ENCODE measurements around the gene PTPRD.

The PTPRD gene

DNA sequence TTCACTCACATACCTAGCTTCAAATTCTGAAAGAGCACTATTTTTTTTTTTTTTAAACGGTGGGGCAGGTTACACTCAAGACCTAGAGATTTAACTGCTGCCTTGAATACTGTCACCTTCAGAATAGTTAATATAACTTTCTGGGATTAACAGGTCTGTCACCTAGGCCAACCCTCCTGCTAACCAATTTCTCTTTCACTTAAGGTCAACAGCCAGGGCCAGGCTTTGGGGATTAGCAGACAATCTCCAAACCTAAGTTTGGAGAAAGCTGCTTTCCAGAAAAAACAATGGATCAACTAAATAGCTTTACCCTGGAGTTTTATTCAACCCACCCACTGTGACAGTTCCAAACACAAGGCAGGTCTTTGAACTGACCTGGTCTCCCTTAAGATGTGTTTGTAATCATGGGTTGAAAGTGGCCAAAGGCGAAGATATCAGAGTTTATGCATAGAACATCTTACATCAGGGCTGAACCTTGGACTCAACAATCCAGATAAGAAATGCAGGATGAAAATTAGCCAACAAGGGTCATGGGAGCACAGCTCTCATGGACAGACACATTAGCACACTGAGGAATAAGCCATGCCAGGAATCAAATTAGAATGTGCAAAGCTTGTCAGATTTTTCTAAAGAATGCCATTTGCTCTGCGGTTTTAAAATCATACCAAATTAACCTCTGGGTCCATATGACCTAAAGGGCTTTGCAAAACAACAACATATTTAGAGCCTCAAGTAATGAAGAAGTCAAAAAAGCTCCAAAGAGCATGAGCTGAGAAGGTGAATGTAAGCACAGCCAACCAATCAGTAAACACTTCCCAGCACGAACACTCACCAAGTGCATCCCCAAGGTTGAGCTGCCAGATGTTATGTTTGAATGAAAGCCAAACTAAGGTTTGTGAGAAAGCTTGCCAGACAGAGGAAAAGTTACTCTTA is 2274.7 kb downstream of the PTPRD start:
- no peak for DNase-seq

DNA sequence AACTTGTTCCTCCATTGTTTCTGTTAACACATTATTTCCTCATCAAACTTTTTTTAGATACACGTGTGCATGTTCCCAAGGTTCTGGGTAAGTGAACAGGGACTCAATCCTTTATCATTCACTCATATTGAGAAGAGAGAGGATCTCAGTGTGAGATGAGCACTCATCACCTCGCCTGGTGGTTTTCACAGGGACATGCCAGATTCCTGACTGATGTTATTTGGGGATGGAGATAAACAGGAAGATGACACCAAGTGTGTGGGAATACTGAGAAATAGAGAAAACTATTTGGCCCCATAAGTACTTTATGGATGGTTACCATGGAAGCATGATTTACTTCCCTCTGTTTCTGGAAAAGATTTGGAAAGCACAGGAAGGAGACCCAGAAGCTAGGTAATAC is 2279.9 kb downstream of the PTPRD start:
- no peak for DNase-seq

DNA sequence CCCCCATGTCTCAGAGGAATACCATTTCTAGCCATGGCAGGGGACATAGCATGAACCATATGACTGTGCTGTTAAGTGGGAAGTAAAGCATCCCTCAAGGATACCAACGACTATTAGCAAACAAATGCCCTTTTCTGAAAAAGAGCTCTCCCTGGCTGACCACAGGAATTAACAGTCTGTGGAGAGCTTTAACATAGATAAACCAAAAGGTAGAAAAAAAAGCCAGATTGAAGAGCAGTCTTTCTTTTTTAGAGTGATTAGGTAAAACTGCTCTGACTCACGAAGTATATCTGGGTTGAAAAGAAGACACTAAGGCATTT is 2280.5 kb downstream of the PTPRD start:
- no peak for DNase-seq

DNA sequence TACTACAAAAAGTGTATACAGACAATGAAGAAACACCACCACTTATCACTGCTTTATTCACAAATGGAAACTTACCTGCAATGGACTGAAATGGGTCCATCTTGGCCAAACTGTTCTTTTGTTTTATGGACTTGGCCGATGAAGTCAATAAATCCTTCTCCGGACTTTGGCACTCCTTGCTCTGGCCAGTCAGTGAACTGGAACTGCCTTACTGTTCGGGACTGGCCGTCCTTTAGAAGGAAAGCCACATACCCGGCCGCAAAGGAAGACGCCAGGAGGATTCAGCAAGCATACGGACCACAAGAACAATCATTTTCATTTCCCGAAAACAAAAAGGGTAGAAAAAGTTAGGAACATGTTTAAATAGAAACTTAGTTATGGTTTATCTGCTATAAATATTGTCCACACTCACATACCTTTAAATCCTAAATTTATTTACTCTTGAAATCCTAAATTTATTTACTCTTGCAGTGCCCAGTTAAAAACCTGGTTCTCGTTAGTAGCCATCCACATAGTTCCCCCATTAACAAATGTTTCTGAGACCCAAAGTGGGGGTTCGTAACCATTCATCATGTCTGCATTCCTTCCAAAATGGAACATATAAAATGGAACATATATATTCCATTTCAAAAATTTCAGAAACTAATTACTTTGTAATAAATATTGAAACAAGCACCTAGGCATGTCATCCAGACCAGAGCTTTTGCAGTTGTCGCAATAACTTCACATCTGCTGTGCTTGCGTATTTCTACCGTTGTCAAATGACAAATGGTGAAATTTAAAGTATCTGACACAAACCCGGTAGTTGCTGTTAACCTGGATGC is 2281.1 kb downstream of the PTPRD start:
- DNase-seq = no peak

DNA sequence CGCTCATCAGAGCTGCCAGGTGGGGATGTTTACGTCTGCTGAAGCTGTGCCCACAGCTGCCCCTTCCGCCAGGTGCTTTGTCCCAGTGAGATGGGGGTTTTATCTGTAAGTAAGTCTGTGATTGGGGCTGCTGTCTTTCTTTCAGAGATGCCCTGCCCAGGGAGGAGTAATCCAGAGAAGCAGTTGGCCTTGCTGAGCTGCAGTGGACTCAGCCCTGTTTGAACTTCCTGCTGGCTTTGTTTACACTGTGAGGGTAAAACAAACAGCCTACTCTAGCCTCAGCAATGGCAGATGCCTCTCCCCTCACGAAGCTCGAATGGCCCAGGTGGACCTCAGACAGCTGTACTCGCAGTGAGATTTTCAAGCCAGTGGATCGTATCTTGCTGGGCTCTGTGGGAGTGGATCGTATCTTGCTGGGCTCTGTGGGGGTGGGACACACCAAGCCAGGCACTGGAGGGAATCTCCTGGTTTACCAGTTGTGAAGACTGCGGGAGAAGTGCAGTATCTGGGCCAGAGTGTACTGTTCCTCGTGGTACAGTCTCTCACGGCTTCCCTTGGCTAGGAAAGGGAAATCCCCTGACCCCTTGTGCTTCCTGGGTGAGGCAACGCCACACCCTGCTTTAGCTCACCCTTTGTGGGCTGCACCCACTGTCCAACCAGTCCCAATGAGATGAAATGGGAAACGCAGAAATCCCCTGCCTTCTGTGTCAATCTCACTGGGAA is 2283.1 kb downstream of the PTPRD start:
- peak; percentile 9 for DNase-seq

DNA sequence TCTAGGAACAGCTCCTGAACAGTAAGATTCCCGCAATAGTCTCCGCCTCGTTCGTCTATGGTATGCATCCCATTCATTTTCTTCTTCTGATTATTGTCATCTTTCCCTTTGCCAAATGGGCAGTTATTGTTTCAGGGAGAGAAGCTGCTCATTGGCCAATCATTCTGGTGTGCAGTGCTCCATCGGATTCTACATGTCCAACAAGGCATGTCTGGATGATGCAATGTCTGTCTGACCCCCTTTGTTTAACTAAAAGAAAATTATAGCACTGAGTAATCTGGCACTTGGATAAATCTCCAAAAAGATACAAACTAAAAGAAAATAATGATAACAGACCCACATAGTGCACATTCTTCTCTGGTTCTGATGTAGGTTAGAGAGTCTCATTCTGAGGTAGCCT is 2297.6 kb downstream of the PTPRD start:
- no peak for DNase-seq

DNA sequence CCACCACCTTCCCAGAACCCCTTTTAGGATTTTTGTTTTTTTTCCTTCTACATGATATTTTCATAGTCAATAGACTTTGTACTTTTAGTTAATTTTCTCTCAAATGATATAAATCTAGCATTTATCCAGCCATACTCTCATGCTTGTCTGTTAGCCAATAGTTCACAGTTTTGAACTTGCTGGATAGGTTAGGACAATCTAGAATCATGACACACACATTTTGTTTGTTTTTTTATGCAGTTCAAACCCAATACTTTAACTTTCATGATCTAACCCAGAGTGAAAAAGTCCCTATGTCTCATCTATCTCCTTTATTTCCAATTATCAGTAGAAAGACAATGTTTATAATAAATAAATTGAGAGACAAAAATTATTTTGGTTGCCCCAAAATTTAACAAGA is 2303.5 kb downstream of the PTPRD start:
- DNase-seq = no peak

DNA sequence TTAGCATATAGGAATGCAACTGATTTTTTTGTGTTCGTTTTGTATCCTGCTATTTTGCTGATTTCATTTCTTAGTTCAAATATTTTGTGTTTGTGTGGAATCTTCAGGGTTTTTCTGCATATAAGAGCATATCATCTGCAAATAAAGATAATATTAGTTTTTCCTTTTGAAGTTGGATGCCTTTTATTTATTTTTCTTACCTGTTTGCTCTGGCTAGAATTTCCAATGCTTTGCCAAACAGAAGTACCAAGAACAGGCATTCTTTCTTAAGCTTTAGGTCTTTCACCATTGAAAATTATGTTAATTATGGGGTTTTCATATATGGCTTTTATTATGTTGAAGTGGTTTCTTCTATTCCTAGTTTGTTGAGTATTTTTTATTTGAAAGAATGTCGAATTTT is 2308.1 kb downstream of the PTPRD start:
- no peak for DNase-seq

DNA sequence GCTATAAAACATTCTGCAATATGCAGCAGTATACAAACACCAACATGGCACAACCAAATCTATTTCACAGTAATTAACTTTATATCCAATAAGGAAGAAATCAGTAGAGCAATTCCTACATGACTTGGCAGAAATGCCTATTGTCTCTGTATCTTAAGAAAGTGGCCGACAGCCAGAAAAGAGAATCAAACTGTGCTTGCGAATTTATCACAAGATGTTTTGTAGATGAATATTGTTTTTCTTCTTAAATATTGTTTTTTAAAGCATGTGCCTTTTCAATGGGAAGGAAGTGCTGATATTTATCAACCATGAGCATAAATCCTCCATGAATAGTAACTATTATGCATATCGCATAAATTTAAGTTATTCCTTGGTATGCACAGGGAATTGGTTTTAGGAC is 2311.5 kb downstream of the PTPRD start:
- no peak for DNase-seq

DNA sequence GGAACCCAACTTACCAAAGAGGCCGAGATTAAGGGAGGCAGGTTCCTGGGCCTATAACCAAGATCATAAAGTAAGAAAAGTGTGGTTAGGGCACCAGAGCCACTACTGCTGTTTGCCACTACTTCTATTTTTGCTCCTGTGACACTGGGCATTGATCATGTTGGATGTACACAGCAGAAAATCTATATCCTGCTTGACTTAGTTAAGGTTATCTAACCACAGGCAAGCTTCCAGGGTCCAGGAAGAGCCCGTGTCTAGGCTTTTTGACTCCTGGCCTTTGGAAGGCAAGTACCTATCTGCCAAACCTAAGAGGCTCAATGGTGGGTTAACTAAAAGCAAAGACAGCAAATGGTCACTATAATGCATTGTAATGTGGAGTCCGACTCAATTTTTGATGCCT is 2315.8 kb downstream of the PTPRD start:
- no peak for DNase-seq

DNA sequence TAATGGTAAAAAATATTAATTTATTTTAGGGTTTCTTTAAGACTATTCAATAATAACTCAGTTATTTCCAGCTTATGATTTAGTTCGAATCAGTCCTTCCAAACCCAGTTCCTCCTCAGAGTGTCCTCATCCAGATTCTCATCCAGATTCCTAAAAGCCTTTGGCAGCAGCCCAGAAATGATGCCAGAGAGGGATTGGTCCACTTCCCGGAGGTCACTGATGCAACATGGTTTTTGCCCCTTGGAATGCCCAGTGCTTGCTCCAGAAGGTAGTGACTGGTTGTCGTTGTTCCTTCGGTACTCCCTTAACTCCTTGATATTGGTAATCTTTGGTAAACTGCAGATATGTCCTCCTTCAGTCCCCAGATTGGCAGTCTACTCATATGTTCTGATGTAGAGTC is 2320.1 kb downstream of the PTPRD start:
- no peak for DNase-seq

DNA sequence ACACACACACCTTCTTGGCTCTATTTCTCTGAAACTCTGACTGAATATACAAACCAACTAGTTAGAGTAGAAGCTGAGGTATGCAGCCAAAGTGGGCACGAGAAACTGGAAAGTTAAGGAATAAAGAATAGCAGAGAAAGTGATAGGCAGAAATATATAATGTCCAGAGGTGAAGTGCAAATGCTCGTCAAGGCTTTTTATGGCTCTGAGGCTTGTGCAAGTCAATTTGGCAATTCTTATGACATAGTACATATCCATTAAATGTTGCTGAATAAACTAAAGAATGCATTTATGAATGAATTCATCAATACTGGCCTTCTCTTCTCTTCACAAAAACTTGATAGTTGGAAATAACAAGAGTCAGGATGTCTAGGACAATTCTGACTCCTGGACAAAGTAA is 2323.1 kb downstream of the PTPRD start:
- DNase-seq = no peak

DNA sequence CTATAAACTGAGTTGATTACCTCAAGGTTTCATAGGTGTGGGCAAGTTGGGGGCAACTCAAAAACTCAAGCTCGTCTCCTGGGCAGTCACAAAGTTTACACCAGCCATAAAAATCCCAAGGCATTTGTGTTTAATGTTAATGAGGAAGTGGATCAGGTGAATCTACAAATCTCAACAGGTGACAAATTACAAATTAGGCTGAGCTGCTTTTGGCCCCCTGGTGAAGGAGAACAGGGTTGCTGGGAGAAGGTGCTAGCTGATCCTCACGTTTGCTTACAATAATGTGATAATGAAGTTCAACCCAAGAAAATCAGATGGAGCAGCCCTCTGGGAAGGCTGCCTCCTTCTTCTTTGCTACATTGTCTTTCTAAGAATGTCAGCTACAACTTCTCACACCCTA is 2324.8 kb downstream of the PTPRD start:
- DNase-seq = no peak

DNA sequence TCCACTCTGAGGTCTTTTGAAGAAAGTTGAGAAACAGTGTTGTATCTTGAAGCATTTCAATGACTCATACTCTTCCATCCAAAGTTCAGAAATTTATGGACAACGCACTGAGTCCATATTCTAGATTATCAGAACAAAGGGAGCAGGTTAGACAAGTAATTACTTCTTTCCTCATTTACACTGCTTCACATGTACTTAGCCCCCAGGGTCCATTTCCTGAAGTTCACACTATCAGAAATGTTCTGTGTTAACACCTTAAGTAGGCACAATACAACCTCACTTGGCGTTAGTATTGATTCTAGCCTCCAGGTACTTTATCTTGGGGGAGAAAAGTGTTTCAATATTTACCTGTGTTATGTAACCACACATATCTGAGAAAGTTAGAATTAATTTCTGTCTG is 2325.3 kb downstream of the PTPRD start:
- DNase-seq = no peak

DNA sequence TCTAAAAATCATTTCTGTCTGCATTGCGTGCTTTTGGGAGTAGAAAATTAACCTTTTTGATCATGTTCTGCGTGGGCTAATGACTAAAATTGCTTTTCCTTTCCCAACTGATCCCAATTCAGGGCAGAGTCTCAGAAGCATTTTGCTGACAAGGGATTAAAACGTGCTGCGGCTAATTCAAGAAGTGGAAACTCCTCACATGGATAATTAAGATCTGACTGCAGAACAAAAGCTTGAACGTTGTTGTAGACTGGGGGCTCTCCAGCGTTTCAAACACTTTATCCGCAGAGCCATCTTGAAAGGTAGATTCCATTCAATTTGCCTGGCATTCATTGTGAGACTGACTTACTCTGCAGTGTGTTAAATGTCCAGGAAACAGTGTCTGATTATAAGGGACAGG is 2327.9 kb downstream of the PTPRD start:
- no peak for DNase-seq

DNA sequence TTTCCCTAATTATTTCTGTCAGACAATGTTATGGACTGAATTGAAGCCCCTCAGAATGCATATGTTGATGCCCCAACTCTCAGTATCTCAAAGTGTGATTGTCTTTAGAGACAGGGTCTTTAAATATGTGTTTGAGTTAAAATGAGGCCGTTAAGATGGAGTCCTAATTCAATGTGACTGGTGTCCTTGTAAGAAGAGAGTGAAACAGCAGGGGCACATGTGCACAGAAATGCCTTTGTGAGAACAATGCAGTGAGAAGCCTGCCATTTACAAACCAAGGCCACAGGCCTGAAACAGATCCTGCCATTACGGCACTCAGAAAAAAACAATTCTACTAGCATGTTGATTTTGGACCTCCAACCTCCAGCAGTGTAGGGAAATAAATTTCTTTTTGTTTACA is 2330.3 kb downstream of the PTPRD start:
- no peak for DNase-seq

DNA sequence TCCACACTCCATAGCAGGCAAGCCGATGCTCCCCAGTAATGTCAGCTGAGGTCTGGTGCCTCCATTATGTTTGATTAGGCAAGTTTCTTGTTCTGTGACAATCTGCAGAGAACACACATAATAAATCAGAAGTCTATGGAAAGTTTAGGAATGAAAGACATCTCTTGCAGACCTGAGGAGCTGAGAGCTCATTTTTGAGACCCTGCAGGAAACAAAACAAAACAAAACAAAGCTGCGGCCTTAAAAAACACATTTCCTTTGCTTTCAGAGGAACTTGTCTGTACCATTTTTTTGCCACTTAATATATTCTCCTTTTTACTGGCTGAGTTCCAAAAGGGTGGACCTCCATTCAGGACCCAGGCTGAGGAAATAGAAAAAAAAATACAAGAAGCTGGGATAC is 2332.0 kb downstream of the PTPRD start:
- no peak for DNase-seq

DNA sequence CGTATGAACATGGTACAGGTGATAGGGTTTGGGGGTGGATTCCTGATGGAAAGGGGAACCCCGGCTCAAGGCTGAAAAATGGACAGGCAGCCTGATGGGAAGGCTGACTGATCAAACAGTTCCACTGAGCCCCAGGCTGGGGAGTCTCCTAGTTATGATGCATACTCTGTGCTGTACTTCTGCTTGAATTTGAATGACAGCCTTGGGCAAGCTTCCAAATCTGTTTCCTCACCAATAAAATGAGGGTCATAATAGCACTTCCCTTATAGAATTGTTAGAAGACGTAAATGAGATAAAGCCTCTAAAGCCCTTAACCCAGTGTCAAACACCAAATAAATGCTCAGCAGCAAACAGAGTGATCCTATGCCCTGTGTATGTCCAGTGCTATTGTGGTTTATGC is 2334.8 kb downstream of the PTPRD start:
- no peak for DNase-seq

DNA sequence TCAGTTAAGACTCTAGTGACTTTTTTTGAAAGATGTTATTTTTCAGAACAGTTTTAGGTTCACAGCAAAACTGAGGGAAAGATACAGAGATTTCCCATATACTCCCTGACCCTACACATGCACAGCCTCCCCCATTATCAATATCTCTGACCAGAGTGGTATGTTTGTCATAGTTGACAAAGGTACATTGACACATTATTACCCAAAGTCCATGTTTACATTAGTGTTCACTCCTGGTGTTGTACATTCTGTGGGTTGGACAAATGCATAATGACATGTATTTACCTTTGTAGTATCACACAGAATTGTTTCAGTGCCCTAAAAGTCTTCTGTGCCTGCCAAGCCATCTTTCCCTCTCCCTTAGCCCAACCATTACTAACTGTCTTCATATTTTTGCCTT is 2342.6 kb downstream of the PTPRD start:
- DNase-seq = no peak

DNA sequence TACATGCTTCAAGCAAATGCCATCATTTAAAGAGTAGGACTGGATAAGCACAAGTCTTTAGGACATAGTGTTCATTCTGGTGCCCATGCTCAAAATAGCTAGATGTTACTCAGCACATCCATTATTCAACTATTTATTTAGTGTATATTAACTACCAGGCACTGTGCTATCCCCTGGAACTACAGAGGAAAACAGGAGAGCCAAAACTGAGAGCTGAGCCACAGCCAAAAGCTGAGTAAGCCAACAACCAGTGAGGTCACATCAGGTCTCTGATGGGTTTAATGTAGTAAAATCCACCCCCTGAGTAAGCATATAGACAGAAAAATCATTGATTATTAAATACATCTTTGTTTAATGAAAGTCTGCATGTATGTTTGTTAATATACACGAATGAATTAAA is 2343.9 kb downstream of the PTPRD start:
- no peak for DNase-seq

DNA sequence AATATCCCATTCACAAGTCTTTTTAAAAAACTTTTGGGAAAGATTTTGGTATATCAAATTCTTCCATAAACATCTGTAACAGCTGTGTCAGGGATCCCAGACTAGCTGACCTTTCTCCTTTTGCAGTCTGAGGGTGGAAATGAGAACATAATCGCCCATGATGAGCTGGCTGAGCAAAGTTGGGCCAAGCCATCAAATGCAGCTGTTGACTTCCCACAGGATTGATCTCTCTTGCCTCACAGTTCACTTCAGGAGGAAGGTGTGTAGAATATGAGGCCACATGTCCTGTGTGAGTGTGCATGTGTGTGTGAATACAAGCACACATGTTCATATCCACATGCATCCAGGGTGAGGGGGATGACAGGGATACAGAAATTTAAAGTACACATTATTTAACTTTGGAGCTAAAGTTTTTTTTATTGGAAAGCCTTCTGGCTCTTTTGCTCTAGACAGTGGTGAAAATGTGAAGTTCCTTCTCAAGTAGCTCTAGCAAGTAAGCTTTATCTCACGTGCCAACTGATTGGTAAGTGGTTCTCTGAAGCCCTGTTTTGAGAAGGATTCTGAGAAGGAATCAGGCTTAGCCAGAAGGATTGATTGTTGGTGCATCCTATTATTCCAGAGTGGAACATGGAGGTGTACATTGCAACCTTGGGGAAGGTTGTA is 2344.5 kb downstream of the PTPRD start:
- no peak for DNase-seq

DNA sequence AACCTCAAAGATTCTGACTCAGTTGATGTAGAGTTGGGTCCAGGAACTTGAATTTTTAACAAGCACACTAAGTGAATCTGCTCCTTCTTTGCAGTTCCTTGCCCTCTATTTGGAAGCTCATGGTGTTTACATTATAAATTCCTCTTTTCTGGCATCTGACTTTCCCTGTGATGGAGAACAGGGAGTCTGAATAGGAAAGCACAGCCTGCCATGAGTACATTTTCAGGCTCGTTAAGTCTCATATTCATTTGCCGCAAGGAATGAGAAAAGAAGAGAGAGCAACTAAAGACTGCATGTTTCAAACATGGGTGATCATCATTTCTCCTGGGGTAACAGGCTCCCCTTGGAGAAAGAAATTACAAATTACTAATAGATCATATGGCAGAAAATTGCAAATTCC is 2345.2 kb downstream of the PTPRD start:
- no peak for DNase-seq

DNA sequence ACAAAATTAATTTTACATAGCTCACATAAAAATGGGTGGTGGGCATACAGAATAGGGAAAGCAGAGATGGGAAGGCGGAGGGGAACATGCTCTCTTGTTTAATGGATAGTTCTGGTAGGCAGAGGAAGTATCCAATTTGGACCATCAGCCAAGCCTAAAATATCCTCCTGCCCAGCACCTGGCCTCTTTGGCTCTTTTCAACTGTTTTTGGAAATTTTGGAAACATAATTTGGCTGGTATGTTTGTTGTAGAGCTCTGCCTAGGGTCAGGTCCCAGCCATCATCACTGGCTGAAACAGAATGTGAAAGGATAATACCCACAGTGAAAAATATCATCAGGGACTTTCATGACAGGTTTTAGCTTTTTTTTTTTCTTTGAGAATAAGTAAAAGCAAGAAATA is 2345.9 kb downstream of the PTPRD start:
- no peak for DNase-seq

Measured in NCI-H2029 (cell line).